GM12878 (cell line): ENCODE data around the gene AGPAT4. TPM values are rescaled to one million over a fixed set of nuclear protein-coding genes. Genes with fewer than 3 reads are reported as not detected.

Experiments used
- ATAC-seq: fragments of 200-7000 bp; cut with Tn5 transposase; 3 replicates; pipeline ENCODE4 v1.9.1; 2020; ENCODE audit warnings: mild to moderate bottlenecking, moderate library complexity
- BruUV-seq: library from RNA; stranded (reverse); fragments of 400-500 nt; replicated peaks from 2 replicates; lab custom pipeline; 2021; lab: Mats Ljungman, UMichigan
- CTCF ChIA-PET: fragments of 300-600 bp; sonication (Branson Sonifier 250); formaldehyde crosslinking; extraction: SDS; loops from one replicate; lab custom pipeline; 2021; ENCODE audit warnings: inconsistent platforms; lab: Yijun Ruan, JAX
- POLR2A ChIA-PET: fragments of 350-600 bp; formaldehyde crosslinking; extraction: SDS; loops from one replicate; lab custom pipeline; 2021; ENCODE audit warnings: inconsistent platforms; lab: Charles Lee
- RAD21 ChIA-PET: fragments of 300-600 bp; sonication (Branson Sonifier 250); formaldehyde crosslinking; loops from one replicate; lab custom pipeline; 2023; ENCODE audit warnings: antibody characterized with exemption; ENCODE audit not compliant: unreplicated experiment; lab: Charles Lee
- SMC1A ChIA-PET: fragments of 300-600 bp; sonication (Branson Sonifier 250); formaldehyde crosslinking; loops from one replicate; lab custom pipeline; 2023; ENCODE audit not compliant: unreplicated experiment, uncharacterized antibody; lab: Charles Lee
- DNase-seq: peaks from one replicate; pipeline ENCODE4 v3.0.0-alpha.2; 2011; ENCODE audit warnings: low read depth, low spot score
- FAIRE-seq: peaks from 3 replicates; lab custom pipeline; 2011; peaks lifted over from hg19 to GRCh38; lab: Jason Lieb, UNC
- H2AFZ ChIP-seq: 2 replicates; pipeline ENCODE4 v1.6.0; 2011; ENCODE audit warnings: low read depth, low read length, control low read depth; ENCODE audit not compliant: control insufficient read depth
- H3K27ac ChIP-seq: 2 replicates; pipeline ENCODE4 v1.5.1; 2011; ENCODE audit warnings: control low read depth; ENCODE audit not compliant: control insufficient read depth, insufficient read depth
- H3K27me3 ChIP-seq, 2 experiments: replicated peaks in 1 of 2; 2 replicates each; pipeline versions ENCODE4 v1.6.0 to v1.6.1; 2011; ENCODE audit warnings: low read length in 1 of 2; ENCODE audit not compliant: control insufficient read depth in 2 of 2, insufficient read depth in 2 of 2
- H3K36me3 ChIP-seq, 2 experiments: 2 replicates each; pipeline ENCODE4 v1.5.1; 2011; ENCODE audit warnings: low read length in 1 of 2; ENCODE audit not compliant: control insufficient read depth in 2 of 2, insufficient read depth in 2 of 2
- H3K4me1 ChIP-seq: 2 replicates; pipeline ENCODE4 v1.6.1; 2011; ENCODE audit warnings: mild to moderate bottlenecking, low read length, moderate library complexity, mixed read lengths; ENCODE audit not compliant: control insufficient read depth, insufficient read depth
- H3K4me2 ChIP-seq: 2 replicates; pipeline ENCODE4 v1.6.0; 2011; ENCODE audit warnings: control low read depth; ENCODE audit not compliant: control insufficient read depth, insufficient read depth
- H3K4me3 ChIP-seq: fragments of 200-600 bp; sonication (generic); 2 replicates; pipeline ENCODE4 v1.5.1; 2016
- H3K79me2 ChIP-seq: 2 replicates; pipeline ENCODE4 v1.6.0; 2011; ENCODE audit warnings: low read length; ENCODE audit not compliant: control insufficient read depth, insufficient read depth
- H3K9ac ChIP-seq: 2 replicates; pipeline ENCODE4 v1.8.0; 2011; ENCODE audit warnings: low read length, control low read depth, mixed read lengths; ENCODE audit not compliant: control insufficient read depth, insufficient read depth
- H3K9me3 ChIP-seq: replicated peaks from 3 replicates; pipeline ENCODE4 v1.5.1; 2011; ENCODE audit warnings: mild to moderate bottlenecking, low read length; ENCODE audit not compliant: control insufficient read depth, insufficient read depth
- H4K20me1 ChIP-seq: 2 replicates; pipeline ENCODE4 v1.6.0; 2011; ENCODE audit not compliant: control insufficient read depth, insufficient read depth
- BHLHE40 ChIP-seq, 2 experiments: fragments of 450-650 bp in 1 of 2; IDR thresholded peaks; 2 replicates each; pipeline ENCODE4 v1.6.1; 2011 to 2017; ENCODE audit warnings: low read depth in 2 of 2, borderline replicate concordance in 1 of 2, improper control_type of control experiment in 1 of 2, low read length in 1 of 2, mild to moderate bottlenecking in 1 of 2
- BMI1 ChIP-seq: fragments of 450-650 bp; IDR thresholded peaks from 2 replicates; pipeline ENCODE4 v1.6.1; 2016; ENCODE audit warnings: mild to moderate bottlenecking, moderate library complexity, borderline replicate concordance
- CTCF ChIP-seq, 3 experiments: IDR thresholded peaks in 2 of 3; conservative IDR thresholded peaks in 1 of 3; 2 replicates each; pipeline ENCODE4 v1.5.1; 2011; ENCODE audit warnings: low read depth in 3 of 3, low read length in 3 of 3, mild to moderate bottlenecking in 3 of 3, control low read depth in 2 of 3, moderate library complexity in 2 of 3, inconsistent platforms in 1 of 3, mixed read lengths in 1 of 3; ENCODE audit not compliant: control insufficient read depth in 2 of 3, insufficient read depth in 1 of 3; ENCODE audit errors: extremely low read depth in 1 of 3
- EZH2 ChIP-seq: IDR thresholded peaks from 2 replicates; pipeline ENCODE4 v1.6.1; 2012; ENCODE audit warnings: low read depth, mild to moderate bottlenecking, control low read depth, inconsistent platforms, low read length, borderline replicate concordance; ENCODE audit not compliant: control insufficient read depth
- FOXK2 ChIP-seq: fragments of 450-650 bp; IDR thresholded peaks from 2 replicates; pipeline ENCODE4 v1.6.1; 2017; ENCODE audit warnings: mild to moderate bottlenecking, moderate library complexity
- GABPA ChIP-seq: IDR thresholded peaks from 2 replicates; pipeline ENCODE4 v1.6.1; 2014; ENCODE audit warnings: antibody characterized with exemption, low read depth, mild to moderate bottlenecking, inconsistent platforms
- MYB ChIP-seq: fragments of 150-350 bp; IDR thresholded peaks from 2 replicates; pipeline ENCODE4 v1.6.1; 2014; ENCODE audit warnings: mild to moderate bottlenecking, low read depth, low read length, borderline replicate concordance
- NBN ChIP-seq: fragments of 450-650 bp; IDR thresholded peaks from 2 replicates; pipeline ENCODE4 v1.6.1; 2016
- RAD21 ChIP-seq: IDR thresholded peaks from 2 replicates; pipeline ENCODE4 v1.6.1; 2011; ENCODE audit warnings: mild to moderate bottlenecking, low read depth, low read length, moderate library complexity; ENCODE audit not compliant: insufficient read depth
- SMAD5 ChIP-seq: IDR thresholded peaks from 2 replicates; pipeline ENCODE4 v1.6.1; 2016; ENCODE audit warnings: antibody characterized with exemption, low read depth
- SUZ12 ChIP-seq: fragments of 200-600 bp; sonication (generic); IDR thresholded peaks from one replicate; pipeline ENCODE4 v1.6.1; 2018; ENCODE audit warnings: antibody characterized with exemption, mild to moderate bottlenecking; ENCODE audit not compliant: unreplicated experiment
- YY1 ChIP-seq: IDR thresholded peaks from 2 replicates; pipeline ENCODE4 v1.6.1; 2011; ENCODE audit warnings: low read depth, mild to moderate bottlenecking, low read length
- WGBS: methylation state at CpG from one replicate; pipeline ENCODE4 v1.1.6; 2016; ENCODE audit warnings: low lambda C conversion rate; ENCODE audit not compliant: insufficient replicate concordance, insufficient coverage; ENCODE audit errors: missing lambda C conversion rate; 5-methylcytosine and 5-hydroxymethylcytosine counted together
- in situ Hi-C: fragments of 300-500 bp; cut with MboI; formaldehyde crosslinking; loops from 9 replicates; pipeline ENCODE4 v1.14.3; 2018; ENCODE audit warnings: mixed read lengths
- intact Hi-C: fragments of 100-400 bp; cut with micrococcal nuclease; formaldehyde crosslinking; loops from one replicate; pipeline ENCODE4 v1.14.2; 2022; ENCODE audit not compliant: unreplicated experiment
- polyA plus RNA-seq, 11 experiments: library from polyadenylated mRNA; depleted of rRNA in 4 of 11; unstranded in 6 of 11; stranded (reverse) in 5 of 11; fragments of >200 nt; fragmentation: Nextera tagmentation in 4 of 11; fragmentation: Illumina TruSeq in 1 of 11; extraction: Ambion mirVana in 4 of 11; extraction: Trizol in 1 of 11; gene quantifications; 1 replicate in 1 of 11; 2 replicates in 10 of 11; pipeline versions ENCODE4 v1.2.1 to v1.2.3, GENCODE V29; 2011 to 2016; ENCODE audit warnings: inconsistent platforms in 2 of 11, missing spikeins in 2 of 11, low read depth in 1 of 11
- total RNA-seq, 4 experiments: library from RNA; depleted of rRNA in 3 of 4; stranded (reverse); fragments of >200 nt in 3 of 4; fragmentation: Illumina TruSeq in 1 of 4; extraction: Trizol in 1 of 4; gene quantifications; 2 replicates each; pipeline versions ENCODE4 v1.2.1 to v1.2.3, GENCODE V29; 2013 to 2021

AGPAT4 gene
- total and polyA plus RNA-seq, 10 of the 15 experiments (the other 5 are each of a cell fraction or from before 2014, with no cell fraction given), result 0.34 to 2.2 (median 1.3) TPM

- WGBS, result 65% methylated on average over 5 of the region's 5 CpGs
- Histone ChIP-seq H3K36me3 (no peaks in the 10 kb centered on the region), H4K20me1 (no peaks in the 10 kb centered on the region), H3K27ac (no peak overlapping the region), H3K9me3 (no peaks in the 10 kb centered on the region), H3K9ac (no peak overlapping the region), H3K4me1 (no peaks in the 10 kb centered on the region), H2AFZ (no peak overlapping the region), H3K4me3 (no peak overlapping the region), H3K4me2 (no peak overlapping the region), H3K27me3 (no peaks in the 10 kb centered on the region), H3K79me2 (no peaks in the 10 kb centered on the region)
- in situ Hi-C loops, result no loop called here
- POLR2A ChIA-PET, result no interaction called here
- no peak for TF ChIP-seq MYB
- TF ChIP-seq SMAD5, result no peak
- no peak for TF ChIP-seq GABPA
- peak in 2 of 3 experiments; percentile 8 to 19; a peak in 1 of 6 replicates for TF ChIP-seq CTCF (IDR thresholded peaks at IDR 0.05 in 2 of 3, conservative IDR thresholded peaks at IDR 0.05 in 1 of 3; ENCODE audit: control insufficient read depth in 2 of 3, extremely low read depth in 1 of 3, insufficient read depth in 1 of 3, low read depth in 3 of 3, low read length in 3 of 3)
- no peak for TF ChIP-seq BMI1
- TF ChIP-seq EZH2, result no peak
- peak; percentile 30; the same call in 1 of the 2 replicates for TF ChIP-seq RAD21
- TF ChIP-seq FOXK2, result no peak
- no peak for TF ChIP-seq NBN
- TF ChIP-seq BHLHE40 (IDR thresholded peaks at IDR 0.05; ENCODE audit: borderline replicate concordance in 1 of 2, low read depth in 2 of 2, low read length in 1 of 2), result no peak
- no peak for TF ChIP-seq SUZ12
- no peak for TF ChIP-seq YY1
- DNase-seq, result no peak
- RAD21 ChIA-PET, result interaction anchor here (0.6 to 1.5 kb wide), 4 partner anchors 11 to 287 kb away, joined by 3 to 5 read pairs (median 3); no protein-coding TSS in a partner anchor
- intact Hi-C loops, result loop anchor here (2.0 kb wide), 1 partner anchor 287 kb away; no protein-coding TSS in a partner anchor
- no peak for ATAC-seq
- CTCF ChIA-PET, result interaction anchor here (0.6 to 2.4 kb wide), 7 partner anchors 10 to 290 kb away, joined by 3 to 14 read pairs (median 5); no protein-coding TSS in a partner anchor
- SMC1A ChIA-PET, result interaction anchor here (0.7 to 1.2 kb wide), 3 partner anchors 33 to 289 kb away, joined by 3 read pairs; no protein-coding TSS in a partner anchor
- FAIRE-seq, result no peak
- BruUV-seq, result no TSS peak
These were observed 55.6 kb downstream of the AGPAT4 start for GRCh38 chr6:161218222-161218621.
